G401 (cell line): ENCODE data around the gene ANGPTL2. TPM values are rescaled to one million over a fixed set of nuclear protein-coding genes. Genes with fewer than 3 reads are reported as not detected.
A peak's percentile ranks its signal among the peaks of the same experiment; 100 is the strongest.

Experiments used
- DNase-seq: peaks from one replicate; pipeline ENCODE4 v3.0.0-alpha.2; 2015; ENCODE audit warnings: low spot score
- in situ Hi-C: cut with HindIII; loops from 2 replicates; pipeline ENCODE4 v1.10.0; 2016; ENCODE audit warnings: low sequenced_read_pairs, mixed read lengths
- total RNA-seq: library from RNA; depleted of rRNA; stranded (reverse); fragments of >200 nt; shearing (Covaris generic); gene quantifications from 2 replicates; pipeline ENCODE4 v1.2.3, GENCODE V29; 2014

The ANGPTL2 gene
- total RNA-seq, 1 experiment from 2014 or later: 24.4 TPM

DNA sequence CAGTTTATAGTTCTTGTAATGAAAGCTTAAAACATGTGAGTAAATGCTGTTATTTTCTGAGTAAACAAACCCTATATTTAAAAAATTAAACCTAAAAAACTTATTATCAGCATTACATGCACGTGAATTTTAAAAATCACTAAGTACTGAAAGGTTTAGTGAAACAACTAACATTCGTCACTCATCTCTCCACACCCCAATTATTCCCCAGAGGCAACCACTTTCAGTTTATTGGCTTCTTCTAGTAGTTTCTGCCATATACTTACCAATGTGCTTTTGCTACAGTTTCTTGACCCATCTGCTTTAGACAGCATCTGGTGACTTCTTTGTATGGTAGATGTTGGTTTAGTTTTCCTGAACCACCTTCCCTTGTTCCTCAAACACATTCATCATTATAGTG lies 58.1 kb downstream of the ANGPTL2 start:
- in situ Hi-C loops: no loop called here
- no peak for DNase-seq

GRCh38 chr9:127061411-127061810 lies 61.0 kb downstream of the ANGPTL2 start:
- in situ Hi-C loops: no loop called here
- DNase-seq: no peak

DNA sequence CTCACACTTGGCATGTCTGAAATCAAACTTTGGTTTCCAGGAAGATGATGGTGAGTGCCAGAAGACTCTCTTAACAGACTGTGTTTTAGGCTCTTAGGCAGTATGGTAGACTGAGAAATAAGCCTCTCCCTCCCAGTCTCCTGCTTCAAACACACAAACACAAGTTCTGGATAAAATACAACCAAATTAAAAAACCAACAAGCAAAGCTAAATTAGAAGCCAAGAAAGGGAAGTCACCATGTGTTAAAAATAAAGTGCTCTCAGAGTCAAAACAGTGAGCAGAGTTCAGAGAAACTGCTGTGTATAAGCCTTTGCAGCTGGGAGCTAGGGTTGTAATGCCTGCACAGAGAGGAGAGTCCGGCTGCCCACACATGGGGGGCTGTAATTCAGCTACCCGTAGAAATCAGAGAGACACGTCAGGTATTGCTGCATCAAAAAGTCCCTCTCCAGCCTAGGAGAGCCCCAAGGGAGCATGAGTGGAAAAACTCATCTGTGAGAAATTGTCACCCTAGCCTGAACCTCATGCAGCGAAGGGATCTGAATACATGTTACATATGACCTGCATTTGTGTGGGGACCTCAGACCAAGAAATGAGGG lies 62.6 kb downstream of the ANGPTL2 start:
- no peak for DNase-seq
- in situ Hi-C loops: no loop called here

GRCh38 chr9:127059030-127059429 lies 63.4 kb downstream of the ANGPTL2 start:
- DNase-seq: no peak
- in situ Hi-C loops: no loop called here

GRCh38 chr9:127058645-127059021 lies 63.8 kb downstream of the ANGPTL2 start:
- in situ Hi-C loops: no loop called here

DNA sequence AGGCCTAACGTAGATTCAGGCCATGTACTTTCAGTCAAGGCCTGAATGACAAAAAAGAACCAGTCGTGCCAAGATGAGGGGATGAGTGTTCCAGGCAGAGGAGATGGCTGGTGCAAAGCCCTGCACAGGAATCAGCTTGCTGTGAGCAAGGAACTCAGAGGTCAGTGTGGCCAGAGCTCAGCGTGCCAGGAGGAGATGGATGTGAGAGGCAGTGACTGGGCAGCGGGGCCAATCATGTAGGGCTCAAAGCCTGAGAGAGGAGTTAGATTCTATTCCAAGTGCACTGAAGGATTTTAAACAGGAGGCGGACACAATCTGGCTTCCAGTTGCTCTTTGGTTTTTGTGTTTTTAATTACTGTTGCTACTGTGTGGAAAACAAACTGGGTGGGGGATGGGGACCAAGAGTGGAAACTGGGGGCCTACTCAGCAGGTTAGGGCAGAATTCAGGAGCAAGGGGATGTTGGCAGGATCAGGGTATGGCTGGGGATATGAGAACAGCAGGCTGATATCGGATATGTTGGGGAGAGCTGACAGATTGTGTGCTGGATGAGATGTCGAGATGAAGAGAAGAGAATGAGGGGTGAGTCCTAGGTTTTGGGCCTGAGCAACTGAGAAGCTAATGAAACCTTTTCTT lies 64.3 kb downstream of the ANGPTL2 start:
- DNase-seq: peak; percentile 91
- in situ Hi-C loops: no loop called here

More at GRCh38 chr9:127058645-127059021, 63.8 kb downstream of the ANGPTL2 start:
- DNase-seq: no peak

DNA sequence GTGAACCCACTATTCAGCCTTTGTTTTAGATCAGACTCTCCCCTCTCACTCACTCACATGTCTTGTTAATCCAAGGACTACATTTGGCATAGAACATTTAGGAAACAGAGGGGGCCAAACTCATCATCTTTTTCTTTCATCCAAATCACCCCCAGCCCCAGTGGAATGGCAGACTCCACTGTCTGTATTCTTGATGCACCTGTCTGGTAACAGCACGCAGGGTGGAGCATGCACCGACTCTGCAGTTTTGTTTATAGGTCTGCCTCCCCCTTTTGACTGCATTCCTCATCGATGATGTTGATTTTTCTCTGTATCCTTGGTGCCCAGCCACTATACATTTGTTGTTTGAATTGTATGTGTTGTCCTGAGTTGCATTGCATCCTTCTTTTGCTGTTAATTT lies 66.0 kb downstream of the ANGPTL2 start:
- in situ Hi-C loops: no loop called here
- DNase-seq: no peak

- in situ Hi-C loops: no loop called here
- peak; percentile 86 for DNase-seq
Observed at GRCh38 chr9:127055745-127056402, 66.6 kb downstream of the ANGPTL2 start.

DNA sequence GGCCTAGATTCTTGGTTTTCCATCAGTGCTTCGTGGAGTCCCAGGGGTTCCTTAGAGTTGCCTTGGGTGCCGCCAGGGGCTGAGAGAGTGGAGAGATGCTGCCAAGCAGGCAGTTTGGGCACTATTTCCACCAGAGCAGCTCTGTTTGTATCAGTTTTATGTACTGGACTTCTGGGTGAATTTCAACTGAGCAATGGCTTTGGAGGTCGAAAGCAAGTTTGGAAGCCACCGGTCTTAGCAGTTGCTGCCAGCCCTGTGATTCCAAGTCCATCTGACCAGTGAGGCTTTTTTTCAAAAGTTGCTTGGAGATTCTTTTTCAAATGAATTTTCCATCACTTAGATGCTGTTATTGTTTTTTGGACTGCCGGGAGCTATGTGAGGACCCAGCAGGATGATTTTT lies 68.5 kb downstream of the ANGPTL2 start:
- in situ Hi-C loops: no loop called here
- DNase-seq: no peak

DNA sequence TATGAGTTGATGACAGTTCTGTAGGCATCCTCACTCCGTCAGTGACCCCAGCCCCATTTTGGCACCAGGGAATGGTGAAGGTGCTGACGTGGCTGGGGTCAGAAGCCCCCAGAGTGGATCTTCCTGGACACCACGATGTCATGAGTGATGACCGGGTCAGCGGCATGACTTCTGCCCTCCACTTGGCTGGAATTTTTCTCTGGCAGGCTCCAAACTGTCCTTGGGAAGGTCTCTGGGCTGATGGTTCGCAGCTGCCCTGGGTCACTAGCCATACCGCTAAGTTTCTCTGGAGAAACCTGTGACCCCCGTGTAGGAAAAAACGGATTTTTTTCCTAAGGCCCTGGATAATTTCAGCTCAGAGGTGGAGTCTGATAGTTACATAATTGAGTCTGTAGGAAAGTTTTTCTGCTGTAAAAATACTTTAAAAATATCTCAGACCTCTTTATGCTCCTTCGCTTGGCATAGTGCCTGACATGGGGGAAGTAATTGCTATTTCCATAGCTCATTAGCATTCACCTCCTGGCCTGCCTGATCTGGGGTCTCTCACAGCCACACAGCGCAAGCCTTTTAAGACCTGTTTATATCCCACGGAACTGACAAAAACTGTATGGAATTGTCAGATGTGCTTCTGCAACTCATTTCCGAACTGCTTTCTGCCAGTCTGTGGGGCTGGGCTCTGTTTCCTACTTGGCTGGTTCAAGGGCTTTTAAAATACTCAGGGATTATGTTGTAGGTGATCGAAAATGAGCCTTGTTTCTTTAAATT lies 69.2 kb downstream of the ANGPTL2 start:
- in situ Hi-C loops: no loop called here
- DNase-seq: no peak

DNA sequence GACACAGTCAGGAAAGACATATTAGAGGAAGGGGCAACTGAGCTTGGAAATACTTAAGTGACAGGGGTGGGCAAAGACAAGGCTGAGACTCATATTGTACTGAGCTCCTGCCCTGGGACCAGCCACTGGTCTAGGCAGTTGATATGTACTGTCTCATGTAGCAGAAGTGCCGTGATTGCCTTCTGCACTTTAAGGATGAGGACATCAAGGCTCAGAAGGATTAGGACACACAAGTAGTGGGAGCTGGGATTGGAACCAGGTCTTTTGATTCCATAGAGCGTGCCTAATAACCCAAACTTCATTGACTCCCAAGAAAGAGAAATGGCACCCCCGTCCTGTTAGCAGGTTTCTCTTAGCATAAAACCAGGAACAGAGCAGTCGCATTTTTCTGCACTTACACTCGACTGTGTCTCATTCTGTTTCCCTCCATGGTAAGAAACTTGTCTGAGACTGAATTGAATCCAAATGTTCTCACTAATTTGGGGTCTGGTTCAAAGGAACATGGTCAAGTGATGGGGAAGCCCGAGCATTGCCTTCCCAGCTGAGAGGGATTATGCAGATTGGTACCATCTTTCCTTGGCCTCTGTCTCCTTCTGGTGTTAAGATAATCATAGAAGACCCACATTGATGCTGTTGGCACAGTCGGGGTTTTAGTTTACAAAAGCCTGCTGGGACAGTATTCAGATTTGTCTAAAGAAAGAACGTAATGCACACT lies 70.4 kb downstream of the ANGPTL2 start:
- in situ Hi-C loops: no loop called here

DNA sequence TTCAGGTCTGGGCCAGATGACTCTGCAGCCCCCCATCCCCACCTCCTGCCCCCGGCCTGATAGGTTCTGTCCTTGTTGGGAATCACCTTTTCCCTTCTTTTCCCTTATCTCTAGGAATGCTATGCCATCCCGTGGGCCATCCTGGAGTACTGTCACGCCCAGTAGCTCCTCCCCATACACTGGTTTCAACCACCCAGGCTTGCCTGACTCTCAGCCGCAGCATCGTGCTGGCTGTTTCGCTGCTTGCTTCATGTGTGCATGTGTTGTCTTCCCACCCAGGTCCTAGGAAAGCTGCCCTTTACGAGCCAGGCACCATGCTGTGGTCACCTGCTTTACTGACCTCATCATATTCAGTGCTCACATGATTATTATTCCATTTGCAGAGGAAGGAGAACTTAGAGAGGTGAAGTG lies 71.8 kb downstream of the ANGPTL2 start:
- DNase-seq: peak; percentile 80
- in situ Hi-C loops: no loop called here

More for the DNA sequence above, 70.4 kb downstream of the ANGPTL2 start:
- DNase-seq: no peak

- in situ Hi-C loops: no loop called here
- no peak for DNase-seq
Observed at GRCh38 chr9:127050152-127050551, 72.3 kb downstream of the ANGPTL2 start.

- no peak for DNase-seq
- in situ Hi-C loops: no loop called here
Observed at GRCh38 chr9:127049581-127049980, 72.9 kb downstream of the ANGPTL2 start.

DNA sequence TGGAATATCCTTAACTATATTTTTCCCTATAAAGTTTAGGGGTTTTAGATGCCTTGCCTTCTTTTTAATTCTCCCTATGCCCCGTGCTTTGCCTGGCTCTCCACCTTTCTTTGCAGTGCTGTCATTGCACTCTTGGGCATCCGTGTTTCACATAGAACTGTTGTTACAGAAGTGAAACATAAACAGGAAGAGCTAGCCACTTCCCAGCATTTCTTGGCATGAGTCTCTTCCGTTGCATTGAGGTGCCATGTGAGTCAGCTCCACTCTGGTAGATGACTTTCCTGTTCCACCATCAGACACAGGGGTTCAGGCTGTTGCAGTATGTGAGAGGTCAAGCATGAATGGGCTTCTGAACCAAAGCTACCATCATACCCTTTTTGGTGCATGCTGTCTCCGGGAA lies 73.4 kb downstream of the ANGPTL2 start:
- in situ Hi-C loops: no loop called here
- DNase-seq: peak; percentile 28

DNA sequence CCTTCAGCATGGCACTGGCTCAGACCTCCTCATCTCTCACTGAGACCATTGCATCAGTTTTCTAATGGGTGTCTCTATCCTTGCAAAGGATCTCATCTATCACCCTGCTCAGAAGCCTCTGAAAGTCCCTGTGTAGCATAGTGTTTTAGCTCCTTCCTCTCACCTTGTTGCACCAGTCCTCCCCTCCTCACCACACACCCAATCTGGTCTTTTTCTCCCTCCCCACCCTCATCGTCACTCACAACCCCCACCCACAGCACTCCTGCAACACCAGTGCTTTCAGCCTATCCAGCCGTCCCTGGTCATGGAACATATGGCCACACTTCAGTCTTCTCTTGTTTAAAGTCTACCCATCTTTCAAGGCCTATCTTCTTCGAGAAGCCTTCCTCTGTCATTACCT lies 74.5 kb downstream of the ANGPTL2 start:
- in situ Hi-C loops: no loop called here
- no peak for DNase-seq

DNA sequence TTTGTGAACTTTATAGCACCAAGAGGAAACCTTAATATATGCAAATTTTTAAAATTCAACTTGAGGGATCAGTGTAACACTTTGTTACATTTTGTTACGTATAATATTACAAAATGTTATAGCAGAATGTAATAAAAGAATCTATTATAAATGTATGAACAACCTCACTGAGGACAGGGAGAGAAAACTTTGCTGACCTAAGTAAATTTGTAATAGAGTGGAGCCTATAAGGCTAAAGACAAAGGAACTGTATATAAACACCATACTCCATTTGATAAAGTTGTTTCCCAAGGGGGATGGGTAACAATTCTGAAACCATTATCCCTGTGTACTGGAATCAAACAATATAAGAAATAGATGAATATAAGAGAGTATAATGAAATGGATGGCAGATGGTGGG lies 77.3 kb downstream of the ANGPTL2 start:
- in situ Hi-C loops: no loop called here
- no peak for DNase-seq

DNA sequence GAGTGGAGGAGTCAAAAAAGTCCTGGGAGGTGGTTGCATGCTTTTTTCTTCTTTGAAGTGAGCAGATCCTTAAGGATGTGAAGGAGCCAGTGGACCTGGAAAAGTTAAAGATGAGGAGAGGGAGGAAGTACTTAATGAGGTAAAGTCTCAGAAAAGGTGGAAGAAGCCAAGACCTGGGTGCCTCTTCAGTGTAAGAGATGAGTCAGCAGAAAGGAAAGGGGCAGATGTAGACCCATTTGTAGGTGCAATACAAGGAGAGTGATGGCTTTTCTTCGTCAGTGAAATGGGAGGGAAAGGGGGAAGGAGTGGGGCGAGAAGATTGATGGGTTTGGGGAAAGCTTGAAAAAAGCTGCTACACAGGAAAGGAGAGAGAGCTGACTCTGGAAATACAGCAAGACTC lies 82.9 kb downstream of the ANGPTL2 start:
- in situ Hi-C loops: no loop called here
- DNase-seq: no peak

DNA sequence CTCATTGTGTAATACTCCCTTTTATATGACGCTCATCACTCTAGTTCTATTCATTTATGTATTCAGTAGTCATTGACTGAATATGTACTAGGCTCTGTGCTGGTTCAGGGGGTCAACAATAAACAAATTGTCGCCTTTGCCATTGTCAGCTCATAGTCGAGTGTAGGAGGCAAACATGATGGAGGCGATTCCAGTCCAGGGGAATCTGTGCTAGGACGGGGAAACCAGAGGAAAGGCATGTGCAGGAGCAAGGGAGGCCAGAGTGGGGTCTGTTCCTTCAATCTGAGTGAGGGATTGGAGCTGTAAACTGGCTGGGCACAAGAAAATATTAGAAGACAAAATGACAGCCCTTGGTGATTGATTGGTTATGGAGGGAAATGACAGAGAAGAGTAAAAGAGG lies 83.9 kb downstream of the ANGPTL2 start:
- in situ Hi-C loops: no loop called here
- no peak for DNase-seq
